ENCODE measurements around the gene ARHGAP4.

ARHGAP4 gene

GRCh38 chrX:153866302-153867019, 59.6 kb downstream of the ARHGAP4 start:
- no peak for DNase-seq (ENCODE audit: insufficient read length)
- no peak for TF ChIP-seq POLR2AphosphoS5 (IDR thresholded peaks at IDR 0.05; ENCODE audit: low read depth, low read length)
- no peak for TF ChIP-seq POLR2A (IDR thresholded peaks at IDR 0.05; ENCODE audit: low read depth, low read length)
- no peak for TF ChIP-seq TAF1 (IDR thresholded peaks at IDR 0.05; ENCODE audit: borderline replicate concordance, low read depth, low read length)
- no peak for FAIRE-seq

GRCh38 chrX:153865685-153866084, 60.4 kb downstream of the ARHGAP4 start:
- DNase-seq (ENCODE audit: insufficient read length) (peak; percentile 9), FAIRE-seq (no peak)
- no peak for TF ChIP-seq POLR2A (IDR thresholded peaks at IDR 0.05; ENCODE audit: low read depth, low read length)
- no peak for TF ChIP-seq POLR2AphosphoS5 (IDR thresholded peaks at IDR 0.05; ENCODE audit: low read depth, low read length)
- TF ChIP-seq TAF1 (IDR thresholded peaks at IDR 0.05; ENCODE audit: borderline replicate concordance, low read depth, low read length), result no peak

- DNase-seq (ENCODE audit: insufficient read length) (no peak), FAIRE-seq (no peak)
- TF ChIP-seq POLR2A (IDR thresholded peaks at IDR 0.05; ENCODE audit: low read depth, low read length), result no peak
- TF ChIP-seq TAF1 (IDR thresholded peaks at IDR 0.05; ENCODE audit: borderline replicate concordance, low read depth, low read length), result no peak
- no peak for TF ChIP-seq POLR2AphosphoS5 (IDR thresholded peaks at IDR 0.05; ENCODE audit: low read depth, low read length)
These were observed 60.8 kb downstream of the ARHGAP4 start for GRCh38 chrX:153865321-153865580.

GRCh38 chrX:153864561-153865320, 61.3 kb downstream of the ARHGAP4 start:
- DNase-seq (ENCODE audit: insufficient read length) (peak; percentile 19), FAIRE-seq (no peak)
- TF ChIP-seq POLR2A (IDR thresholded peaks at IDR 0.05; ENCODE audit: low read depth, low read length), result no peak
- no peak for TF ChIP-seq TAF1 (IDR thresholded peaks at IDR 0.05; ENCODE audit: borderline replicate concordance, low read depth, low read length)
- no peak for TF ChIP-seq POLR2AphosphoS5 (IDR thresholded peaks at IDR 0.05; ENCODE audit: low read depth, low read length)

GRCh38 chrX:153864101-153864500, 62.0 kb downstream of the ARHGAP4 start:
- DNase-seq (ENCODE audit: insufficient read length), result peak; percentile 7
- no peak for FAIRE-seq
- TF ChIP-seq POLR2AphosphoS5 (IDR thresholded peaks at IDR 0.05; ENCODE audit: low read depth, low read length) (no peak), POLR2A (IDR thresholded peaks at IDR 0.05; ENCODE audit: low read depth, low read length) (no peak), TAF1 (IDR thresholded peaks at IDR 0.05; ENCODE audit: borderline replicate concordance, low read depth, low read length) (no peak)

GRCh38 chrX:153863251-153863991, 62.6 kb downstream of the ARHGAP4 start:
- no peak for FAIRE-seq
- DNase-seq (ENCODE audit: insufficient read length), result peak; percentile 16
- TF ChIP-seq POLR2A (IDR thresholded peaks at IDR 0.05; ENCODE audit: low read depth, low read length), result no peak
- no peak for TF ChIP-seq TAF1 (IDR thresholded peaks at IDR 0.05; ENCODE audit: borderline replicate concordance, low read depth, low read length)
- no peak for TF ChIP-seq POLR2AphosphoS5 (IDR thresholded peaks at IDR 0.05; ENCODE audit: low read depth, low read length)

GRCh38 chrX:153862369-153863250, 63.5 kb downstream of the ARHGAP4 start:
- TF ChIP-seq TAF1 (IDR thresholded peaks at IDR 0.05; ENCODE audit: borderline replicate concordance, low read depth, low read length), result no peak
- no peak for TF ChIP-seq POLR2AphosphoS5 (IDR thresholded peaks at IDR 0.05; ENCODE audit: low read depth, low read length)
- no peak for TF ChIP-seq POLR2A (IDR thresholded peaks at IDR 0.05; ENCODE audit: low read depth, low read length)
- FAIRE-seq (no peak), DNase-seq (ENCODE audit: insufficient read length) (peak; percentile 21)

- DNase-seq (ENCODE audit: insufficient read length) (no peak), FAIRE-seq (no peak)
- TF ChIP-seq POLR2AphosphoS5 (IDR thresholded peaks at IDR 0.05; ENCODE audit: low read depth, low read length) (no peak), TAF1 (IDR thresholded peaks at IDR 0.05; ENCODE audit: borderline replicate concordance, low read depth, low read length) (no peak), POLR2A (IDR thresholded peaks at IDR 0.05; ENCODE audit: low read depth, low read length) (no peak)
These were observed 64.2 kb downstream of the ARHGAP4 start for GRCh38 chrX:153861733-153862310.

GRCh38 chrX:153861151-153861550, 64.9 kb downstream of the ARHGAP4 start:
- no peak for FAIRE-seq
- no peak for DNase-seq (ENCODE audit: insufficient read length)
- TF ChIP-seq TAF1 (IDR thresholded peaks at IDR 0.05; ENCODE audit: borderline replicate concordance, low read depth, low read length), result no peak
